Prostate gland (tissue), 2 donors: ENCODE data around the gene ANGPTL2. TPM values are rescaled to one million over a fixed set of nuclear protein-coding genes. Genes with fewer than 3 reads are reported as not detected.

Experiments used
- DNase-seq: peaks from one replicate; pipeline ENCODE4 v3.0.0-alpha.2; 2019; ENCODE audit warnings: low spot score
- H3K27ac ChIP-seq, 2 donors: fragments of 200-600 bp; sonication (generic); 2 replicates each; pipeline ENCODE4 v1.5.1; 2017 to 2019
- H3K27me3 ChIP-seq: fragments of 200-600 bp; sonication (generic); replicated peaks from 2 replicates; pipeline ENCODE4 v1.5.1; 2019; ENCODE audit not compliant: insufficient read depth
- H3K36me3 ChIP-seq, 2 donors: fragments of 200-600 bp; sonication (generic); 1 replicate in 1 of 2; 2 replicates in 1 of 2; pipeline versions ENCODE4 v1.5.1 to v1.8.1; 2017 to 2019
- H3K4me1 ChIP-seq: fragments of 200-600 bp; sonication (generic); replicated peaks from 2 replicates; pipeline ENCODE4 v1.5.1; 2019
- H3K4me3 ChIP-seq, 2 donors: fragments of 200-600 bp; sonication (generic); 2 replicates each; pipeline ENCODE4 v1.5.1; 2017 to 2019
- H3K9me3 ChIP-seq: fragments of 200-600 bp; sonication (generic); 2 replicates; pipeline ENCODE4 v1.5.1; 2017
- CTCF ChIP-seq, 4 experiments: fragments of 200-600 bp in 2 of 4; fragments of 450-650 bp in 2 of 4; sonication (generic) in 2 of 4; IDR thresholded peaks; 1 replicate in 3 of 4; 2 replicates in 1 of 4; pipeline ENCODE4 v1.5.1; 2016 to 2019; ENCODE audit warnings: antibody characterized with exemption in 4 of 4, mild to moderate bottlenecking in 2 of 4, moderate library complexity in 2 of 4
- POLR2A ChIP-seq: fragments of 450-650 bp; IDR thresholded peaks from one replicate; pipeline ENCODE4 v1.6.1; 2016; ENCODE audit warnings: antibody characterized with exemption, mild to moderate bottlenecking
- POLR2AphosphoS5 ChIP-seq: sonication (generic); formaldehyde crosslinking; IDR thresholded peaks from one replicate; pipeline ENCODE4 v1.6.1; 2017; ENCODE audit warnings: antibody characterized with exemption
- WGBS: methylation state at CpG from one replicate; pipeline ENCODE4 v1.1.5; 2018; 5-methylcytosine and 5-hydroxymethylcytosine counted together
- intact Hi-C: fragments of 100-400 bp; cut with DNase I; formaldehyde crosslinking; loops from one replicate; pipeline ENCODE4 v1.14.2; 2022
- total RNA-seq, 2 donors: library from RNA; depleted of rRNA; stranded (reverse); fragments of >200 nt; gene quantifications; one replicate each; pipeline ENCODE4 v1.1.0, GENCODE V29; 2016

The ANGPTL2 gene
- total RNA-seq, 2 donors from 2014 or later: 17.3 to 43.2 TPM

DNA sequence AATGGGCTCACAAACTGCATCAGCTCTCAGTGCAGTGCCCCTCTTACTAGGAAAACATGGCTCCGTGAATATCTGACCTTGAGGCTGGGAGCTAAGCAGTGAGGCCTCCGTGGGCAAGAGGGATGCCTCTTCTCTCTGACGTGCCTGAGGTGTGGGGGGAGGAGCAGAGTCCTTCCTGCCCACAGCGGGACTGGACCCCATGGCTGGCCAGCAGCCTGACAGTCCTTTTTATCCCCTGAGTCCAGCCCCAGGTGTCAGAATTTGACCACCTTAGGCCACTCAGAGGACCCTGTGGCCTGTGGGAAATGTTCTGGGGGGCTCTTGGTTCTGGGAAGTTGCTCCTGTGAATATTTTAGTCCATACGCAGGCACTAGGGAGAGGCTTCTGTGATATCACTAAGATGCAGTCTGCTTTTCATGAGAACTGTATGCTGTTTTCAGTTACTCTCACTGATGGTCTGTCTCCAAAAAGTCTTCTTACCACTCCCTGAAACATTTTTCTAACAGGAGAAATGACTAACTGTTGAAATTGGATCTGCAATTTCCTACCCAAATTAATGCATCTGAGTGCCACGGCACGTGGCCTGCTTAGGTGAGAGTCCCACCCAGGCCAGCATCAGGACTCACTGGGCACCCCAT is 23.4 kb downstream of the ANGPTL2 start:
- Histone ChIP-seq H3K27ac (peak overlapping the region in 1 of 2 donors; percentile 7), H3K27me3 (no peaks in the 10 kb centered on the region), H3K4me1 (no peaks in the 10 kb centered on the region), H3K36me3 (no peaks in the 10 kb centered on the region), H3K9me3 (no peaks in the 10 kb centered on the region), H3K4me3 (no peak overlapping the region)
- TF ChIP-seq POLR2AphosphoS5 (no peak), CTCF (IDR thresholded peaks at IDR 0.05) (no peak), POLR2A (no peak)
- DNase-seq: no peak
- intact Hi-C loops: no loop called here
- WGBS: 80% methylated on average over 7 of the region's 7 CpGs

DNA sequence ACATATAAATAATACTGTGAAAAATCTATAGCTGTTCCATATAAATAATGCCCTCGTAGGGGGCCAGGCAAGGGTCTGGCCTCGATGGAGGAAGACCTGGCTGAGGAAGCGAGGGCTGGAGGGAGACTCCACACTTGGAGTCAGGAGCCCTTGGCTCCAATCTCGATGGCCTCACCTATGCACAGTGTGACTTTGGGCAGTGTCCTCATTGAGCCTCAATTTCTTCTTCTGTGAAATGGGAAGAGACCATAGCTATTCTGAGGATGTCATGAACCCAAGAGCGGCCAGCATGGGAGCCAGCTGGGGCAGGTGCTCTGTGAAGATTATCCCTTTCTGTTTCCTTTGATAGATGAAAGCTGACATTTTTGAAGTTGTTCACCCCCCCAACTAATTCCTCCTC is 24.8 kb downstream of the ANGPTL2 start:
- H3K36me3 ChIP-seq: no peaks in the 10 kb centered on the region
- TF ChIP-seq CTCF (IDR thresholded peaks at IDR 0.05) (no peak), POLR2AphosphoS5 (no peak), POLR2A (no peak)
- intact Hi-C loops: no loop called here
- H3K27ac ChIP-seq: no peak overlapping the region
- no peak overlapping the region for H3K4me3 ChIP-seq
- H3K9me3 ChIP-seq: no peaks in the 10 kb centered on the region
- WGBS: 93% methylated on average over 5 of the region's 5 CpGs
- H3K4me1 ChIP-seq: no peaks in the 10 kb centered on the region
- no peak for DNase-seq
- H3K27me3 ChIP-seq: no peaks in the 10 kb centered on the region

DNA sequence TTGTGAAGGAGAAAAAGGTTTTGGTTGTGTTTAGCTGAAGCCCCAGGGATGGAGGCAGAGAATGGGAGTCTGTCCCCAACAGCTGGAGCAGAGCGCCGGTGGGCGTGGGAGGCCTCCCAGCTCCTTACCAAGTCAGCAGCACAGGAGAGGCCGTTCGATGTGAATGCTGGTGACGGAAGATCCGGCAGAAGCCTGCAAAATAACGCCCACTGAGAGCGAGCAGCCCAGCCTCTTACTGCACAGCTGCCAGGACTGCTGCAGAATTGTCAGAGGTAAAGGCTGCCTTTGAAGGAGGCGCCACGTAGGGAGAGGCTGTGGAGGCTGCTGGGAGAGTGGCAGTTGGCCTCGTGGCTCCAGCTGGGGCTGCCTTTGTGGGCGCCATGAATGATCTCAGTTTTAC is 26.2 kb downstream of the ANGPTL2 start:
- WGBS: 93% methylated on average over 13 of the region's 13 CpGs
- Histone ChIP-seq H3K9me3 (no peaks in the 10 kb centered on the region), H3K36me3 (no peaks in the 10 kb centered on the region), H3K27ac (no peak overlapping the region), H3K27me3 (no peaks in the 10 kb centered on the region), H3K4me3 (no peak overlapping the region), H3K4me1 (no peaks in the 10 kb centered on the region)
- no peak for TF ChIP-seq POLR2A
- no peak for DNase-seq
- intact Hi-C loops: no loop called here

- Histone ChIP-seq H3K36me3 (no peaks in the 10 kb centered on the region), H3K4me1 (peaks cover 5% of the 10 kb centered on the region), H3K9me3 (no peaks in the 10 kb centered on the region), H3K4me3 (no peak overlapping the region), H3K27ac (no peak overlapping the region), H3K27me3 (no peaks in the 10 kb centered on the region)
- TF ChIP-seq CTCF (IDR thresholded peaks at IDR 0.05) (no peak), POLR2AphosphoS5 (no peak), POLR2A (no peak)
- intact Hi-C loops: no loop called here
- DNase-seq: no peak
- WGBS: 85% methylated on average over 5 of the region's 5 CpGs
Measured at GRCh38 chr9:127095411-127095810, 27.0 kb downstream of the ANGPTL2 start.

DNA sequence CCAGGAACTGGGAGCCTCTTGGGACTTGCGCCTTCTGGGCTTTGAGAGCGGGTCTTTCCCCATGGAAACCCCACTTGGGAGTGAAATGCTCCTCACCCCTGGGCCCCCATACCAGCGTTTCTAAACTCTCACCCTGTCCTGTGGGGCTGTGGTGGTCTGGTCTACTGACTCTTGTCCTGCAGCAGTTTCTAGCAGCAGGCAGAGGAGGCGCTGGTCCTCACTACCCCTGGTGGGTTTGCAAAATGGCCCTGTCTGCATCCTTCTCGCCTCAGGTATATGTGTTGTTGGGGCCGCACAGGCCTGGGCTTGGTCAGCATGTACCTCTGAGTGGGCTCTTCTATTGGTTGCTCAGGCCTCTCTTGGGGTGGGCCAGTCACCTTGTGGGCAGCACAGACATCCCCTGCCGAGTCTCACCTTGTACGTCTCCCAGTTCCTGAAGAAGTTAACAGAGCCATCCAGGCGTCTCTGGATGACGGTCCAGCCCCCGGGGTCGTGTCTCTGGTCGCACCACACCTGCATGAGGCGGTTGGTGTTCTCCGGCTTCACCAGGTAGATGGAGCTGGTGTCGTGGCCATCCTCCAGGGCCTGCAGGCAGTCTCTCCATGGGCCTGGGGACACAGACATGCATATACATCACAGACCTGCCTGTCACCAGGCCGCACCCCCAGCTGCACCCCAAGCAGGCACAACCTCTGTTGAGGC is 29.0 kb downstream of the ANGPTL2 start:
- 95% methylated on average over 17 of the region's 17 CpGs for WGBS
- no peak for TF ChIP-seq POLR2A
- no peak for TF ChIP-seq CTCF (IDR thresholded peaks at IDR 0.05)
- no peak for TF ChIP-seq POLR2AphosphoS5
- Histone ChIP-seq H3K27ac (no peak overlapping the region), H3K4me3 (no peak overlapping the region), H3K9me3 (no peaks in the 10 kb centered on the region), H3K36me3 (no peaks in the 10 kb centered on the region), H3K27me3 (no peaks in the 10 kb centered on the region), H3K4me1 (peaks cover 20% of the 10 kb centered on the region)
- DNase-seq: no peak
- intact Hi-C loops: no loop called here
